Uterus (tissue), 4 donors: ENCODE results near the gene SLC17A9. TPM values are rescaled to one million over a fixed set of nuclear protein-coding genes. Genes with fewer than 3 reads are reported as not detected.

Experiments used
- DNase-seq, 2 donors: peaks; one replicate each; pipeline ENCODE4 v3.0.0-alpha.2; 2019 to 2020
- H3K27ac ChIP-seq, 2 donors: fragments of 200-600 bp; sonication (generic); 1 replicate in 1 of 2; 2 replicates in 1 of 2; pipeline ENCODE4 v1.5.1; 2016 to 2018
- H3K27me3 ChIP-seq, 2 donors: fragments of 200-600 bp; sonication (generic); one replicate each; pipeline ENCODE4 v1.5.1; 2018 to 2019; ENCODE audit warnings: control low read depth in 1 of 2
- H3K36me3 ChIP-seq, 2 donors: fragments of 200-600 bp; sonication (generic); one replicate each; pipeline ENCODE4 v1.5.1; 2019; ENCODE audit warnings: control low read depth in 1 of 2
- H3K4me1 ChIP-seq, 2 donors: fragments of 200-600 bp; sonication (generic); one replicate each; pipeline ENCODE4 v1.5.1; 2018 to 2019; ENCODE audit warnings: control low read depth in 1 of 2
- H3K4me3 ChIP-seq, 2 donors: fragments of 200-600 bp; sonication (generic); 1 replicate in 1 of 2; 2 replicates in 1 of 2; pipeline ENCODE4 v1.5.1; 2018 to 2019; ENCODE audit warnings: mild to moderate bottlenecking in 1 of 2
- H3K9me3 ChIP-seq, 2 donors: fragments of 200-600 bp; sonication (generic); one replicate each; pipeline ENCODE4 v1.5.1; 2019; ENCODE audit warnings: control low read depth in 1 of 2
- POLR2A ChIP-seq, 2 donors: fragments of 450-650 bp; IDR thresholded peaks; one replicate each; pipeline ENCODE4 v1.6.1; 2016; ENCODE audit warnings: antibody characterized with exemption in 2 of 2, mild to moderate bottlenecking in 1 of 2, moderate library complexity in 1 of 2
- intact Hi-C: fragments of 100-400 bp; cut with DNase I; formaldehyde crosslinking; loops from one replicate; pipeline ENCODE4 v1.15.1; 2023; ENCODE audit warnings: low total_unique reads
- total RNA-seq, 4 donors: library from RNA; depleted of rRNA in 3 of 4; stranded (reverse); fragments of >200 nt in 3 of 4; gene quantifications; one replicate each; pipeline versions ENCODE4 v1.1.0 to v1.2.4, GENCODE V29; 2014 to 2023
- TF ChIP-seq, protein P1 (sequence below), 4 experiments: fragments of 200-600 bp in 2 of 4; fragments of 450-650 bp in 2 of 4; sonication (generic) in 2 of 4; IDR thresholded peaks; one replicate each; pipeline ENCODE4 v1.5.1; 2016 to 2019; ENCODE audit warnings: antibody characterized with exemption in 4 of 4, mild to moderate bottlenecking in 2 of 4, moderate library complexity in 1 of 4
- donor health status: DM: yes; HTN: yes; CAD: no.

Gene SLC17A9
- total RNA-seq, 4 donors from 2014 or later, result 0.26 to 5.4 (median 1.6) TPM; not detected in 1

DNA sequence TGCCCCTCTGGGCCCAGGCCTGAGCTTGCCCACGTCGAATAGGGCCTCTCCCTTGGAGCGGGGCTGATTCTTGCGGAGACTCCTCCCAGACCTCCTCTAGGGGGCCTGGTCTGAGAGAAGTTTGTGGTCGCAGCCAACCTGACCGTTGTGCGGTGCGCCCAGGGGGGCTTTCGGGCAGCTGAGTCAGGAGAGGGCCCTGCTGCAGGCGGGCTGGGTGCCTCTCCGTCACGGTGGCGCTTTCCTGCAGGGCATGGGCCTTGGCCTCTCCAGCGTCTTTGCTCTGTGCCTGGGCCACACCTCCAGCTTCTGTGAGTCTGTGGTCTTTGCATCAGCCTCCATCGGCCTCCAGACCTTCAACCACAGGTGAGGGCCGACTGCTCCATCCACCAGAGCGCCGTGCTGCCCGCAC lies 12.9 kb downstream of the SLC17A9 start:
- Histone ChIP-seq H3K27ac (no peak overlapping the region), H3K27me3 (peaks cover 0 to 1% of the 10 kb centered on the region in 2 donors), H3K4me3 (no peak overlapping the region), H3K4me1 (no peaks in the 10 kb centered on the region), H3K9me3 (no peaks in the 10 kb centered on the region), H3K36me3 (no peaks in the 10 kb centered on the region)
- TF ChIP-seq, protein P1, sequence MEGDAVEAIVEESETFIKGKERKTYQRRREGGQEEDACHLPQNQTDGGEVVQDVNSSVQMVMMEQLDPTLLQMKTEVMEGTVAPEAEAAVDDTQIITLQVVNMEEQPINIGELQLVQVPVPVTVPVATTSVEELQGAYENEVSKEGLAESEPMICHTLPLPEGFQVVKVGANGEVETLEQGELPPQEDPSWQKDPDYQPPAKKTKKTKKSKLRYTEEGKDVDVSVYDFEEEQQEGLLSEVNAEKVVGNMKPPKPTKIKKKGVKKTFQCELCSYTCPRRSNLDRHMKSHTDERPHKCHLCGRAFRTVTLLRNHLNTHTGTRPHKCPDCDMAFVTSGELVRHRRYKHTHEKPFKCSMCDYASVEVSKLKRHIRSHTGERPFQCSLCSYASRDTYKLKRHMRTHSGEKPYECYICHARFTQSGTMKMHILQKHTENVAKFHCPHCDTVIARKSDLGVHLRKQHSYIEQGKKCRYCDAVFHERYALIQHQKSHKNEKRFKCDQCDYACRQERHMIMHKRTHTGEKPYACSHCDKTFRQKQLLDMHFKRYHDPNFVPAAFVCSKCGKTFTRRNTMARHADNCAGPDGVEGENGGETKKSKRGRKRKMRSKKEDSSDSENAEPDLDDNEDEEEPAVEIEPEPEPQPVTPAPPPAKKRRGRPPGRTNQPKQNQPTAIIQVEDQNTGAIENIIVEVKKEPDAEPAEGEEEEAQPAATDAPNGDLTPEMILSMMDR (IDR thresholded peaks at IDR 0.05), result no peak
- no peak for TF ChIP-seq POLR2A (IDR thresholded peaks at IDR 0.05)
- intact Hi-C loops, result no loop called here
- no peak for DNase-seq

DNA sequence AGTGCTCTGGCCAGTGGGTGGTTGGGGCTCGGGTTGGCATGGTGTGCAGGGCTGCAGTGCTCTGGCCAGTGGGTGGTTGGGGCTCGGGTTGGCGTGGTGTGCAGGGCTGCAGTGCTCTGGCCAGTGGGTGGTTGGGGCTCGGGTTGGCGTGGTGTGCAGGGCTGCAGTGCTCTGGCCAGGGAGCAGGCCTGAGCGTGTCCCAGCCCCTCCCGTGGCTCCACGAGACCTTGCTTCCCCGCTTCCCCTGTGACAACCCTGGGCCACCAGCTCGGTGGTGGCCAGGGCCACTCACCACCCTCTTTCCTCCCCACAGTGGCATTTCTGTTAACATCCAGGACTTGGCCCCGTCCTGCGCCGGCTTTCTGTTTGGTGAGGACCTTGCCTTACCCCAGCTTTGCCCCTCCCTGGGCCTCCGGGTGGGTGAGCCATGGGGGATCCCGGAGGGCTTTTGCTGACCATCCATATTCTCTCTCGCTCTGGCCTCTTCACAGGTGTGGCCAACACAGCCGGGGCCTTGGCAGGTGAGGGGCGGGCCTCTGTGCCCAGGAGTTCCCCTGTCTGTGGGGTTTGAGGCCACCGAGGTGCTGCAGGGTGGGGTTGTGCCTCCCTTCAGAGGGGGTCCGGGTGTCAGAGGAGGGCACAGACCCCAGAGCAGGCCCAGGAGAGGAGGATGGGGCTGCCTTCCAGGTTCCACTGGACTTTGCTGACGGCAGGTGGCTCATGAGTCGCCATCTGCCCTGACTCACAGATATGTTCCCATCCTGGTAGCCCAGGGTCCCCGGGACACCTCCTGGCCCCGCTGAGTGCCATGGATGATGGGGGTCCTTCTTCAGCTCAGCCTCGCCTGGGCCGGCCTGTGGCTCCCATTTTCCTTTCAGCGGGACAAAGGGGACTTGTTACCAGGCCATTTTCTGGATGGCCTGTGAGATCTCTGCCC lies 14.0 kb downstream of the SLC17A9 start:
- no peaks in the 10 kb centered on the region for H3K9me3 ChIP-seq
- H3K27ac ChIP-seq, result no peak overlapping the region
- H3K36me3 ChIP-seq, result no peaks in the 10 kb centered on the region
- DNase-seq, result no peak
- TF ChIP-seq, protein P1 (IDR thresholded peaks at IDR 0.05), result no peak
- no peak for TF ChIP-seq POLR2A (IDR thresholded peaks at IDR 0.05)
- peaks cover 0 to 6% of the 10 kb centered on the region in 2 donors for H3K27me3 ChIP-seq
- intact Hi-C loops, result no loop called here
- H3K4me3 ChIP-seq, result no peak overlapping the region
- no peaks in the 10 kb centered on the region for H3K4me1 ChIP-seq

DNA sequence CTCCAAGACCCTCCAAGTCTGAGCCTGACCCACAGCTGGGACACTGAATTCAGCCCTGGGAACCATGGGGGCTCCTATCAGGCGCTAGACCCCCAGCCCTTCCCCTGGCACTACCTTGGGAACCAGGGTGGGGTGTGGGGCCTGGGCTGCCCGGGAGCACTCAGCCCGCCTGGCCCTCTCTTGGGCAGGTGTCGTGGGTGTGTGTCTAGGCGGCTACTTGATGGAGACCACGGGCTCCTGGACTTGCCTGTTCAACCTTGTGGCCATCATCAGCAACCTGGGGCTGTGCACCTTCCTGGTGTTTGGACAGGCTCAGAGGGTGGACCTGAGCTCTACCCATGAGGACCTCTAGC lies 14.6 kb downstream of the SLC17A9 start:
- Histone ChIP-seq H3K4me1 (no peaks in the 10 kb centered on the region), H3K36me3 (no peaks in the 10 kb centered on the region), H3K4me3 (no peak overlapping the region), H3K27me3 (peaks cover 0 to 6% of the 10 kb centered on the region in 2 donors), H3K27ac (no peak overlapping the region), H3K9me3 (no peaks in the 10 kb centered on the region)
- no peak for TF ChIP-seq POLR2A (IDR thresholded peaks at IDR 0.05)
- TF ChIP-seq, protein P1 (IDR thresholded peaks at IDR 0.05), result no peak
- no peak for DNase-seq
- intact Hi-C loops, result no loop called here

DNA sequence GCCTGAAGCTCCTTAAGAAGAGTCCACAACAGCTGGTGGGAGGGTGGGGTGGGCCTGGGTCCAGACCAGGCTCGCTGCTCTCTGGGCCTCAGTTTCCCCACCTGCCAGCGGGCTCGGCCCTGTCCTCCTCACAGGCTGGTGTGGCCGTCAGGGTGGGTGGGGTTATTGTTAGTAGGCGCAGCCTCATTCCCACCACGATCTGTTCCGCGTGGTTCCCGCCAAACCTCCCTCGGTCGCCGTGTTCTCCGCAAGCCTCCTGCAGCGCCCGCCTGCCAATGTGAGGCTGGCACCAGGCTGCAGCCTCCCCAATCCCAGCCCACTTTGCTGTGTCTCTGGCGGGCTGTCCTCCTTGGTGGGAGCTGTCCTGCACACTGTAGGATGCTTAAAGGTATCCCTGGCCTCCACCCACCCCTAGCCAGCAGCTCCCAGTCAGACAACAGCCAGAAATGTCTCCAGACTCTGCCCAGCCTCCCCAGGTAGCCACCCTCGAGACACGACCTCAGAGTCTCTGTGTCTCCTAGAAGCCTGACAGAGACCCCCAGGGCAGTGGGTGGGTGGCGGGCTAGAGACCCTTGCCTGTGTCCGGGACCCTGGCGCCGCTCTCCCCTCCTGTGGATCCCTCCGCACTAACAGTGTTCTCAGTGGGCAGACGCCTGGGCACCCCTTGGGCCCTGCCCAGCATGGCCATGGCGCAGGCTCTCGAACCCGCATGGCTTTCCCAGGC lies 15.3 kb downstream of the SLC17A9 start:
- Histone ChIP-seq H3K27ac (no peak overlapping the region), H3K4me3 (no peak overlapping the region), H3K9me3 (no peaks in the 10 kb centered on the region), H3K36me3 (no peaks in the 10 kb centered on the region), H3K27me3 (peaks cover 2 to 8% of the 10 kb centered on the region in 2 donors), H3K4me1 (no peaks in the 10 kb centered on the region)
- no peak for DNase-seq
- TF ChIP-seq, protein P1 (IDR thresholded peaks at IDR 0.05), result no peak
- TF ChIP-seq POLR2A (IDR thresholded peaks at IDR 0.05), result no peak
- intact Hi-C loops, result no loop called here
